ENCODE data around the gene DLEC1. TPM values are rescaled to one million over a fixed set of nuclear protein-coding genes. Genes with fewer than 3 reads are reported as not detected.

DLEC1 gene
- total RNA-seq, 4 donors from 2014 or later = 1.5 to 2.8 (median 1.9) TPM; not detected in 1

GRCh38 chr3:38163117-38163840, 124.3 kb downstream of the DLEC1 start:
- Histone ChIP-seq H3K27me3 (no peaks in the 10 kb centered on the region), H3K4me1 (peaks cover 0 to 4% of the 10 kb centered on the region in 2 donors), H3K27ac (no peak overlapping the region), H3K36me3 (no peaks in the 10 kb centered on the region), H3K9me3 (no peaks in the 10 kb centered on the region), H3K4me3 (no peak overlapping the region)
- intact Hi-C loops (cut with DNase I; ENCODE audit: low total_unique reads) = no loop called here
- no peak for DNase-seq
- TF ChIP-seq POLR2A (IDR thresholded peaks at IDR 0.05) (no peak), CTCF (IDR thresholded peaks at IDR 0.05) (no peak)

GRCh38 chr3:38163841-38164642, 125.0 kb downstream of the DLEC1 start:
- Histone ChIP-seq H3K27me3 (no peaks in the 10 kb centered on the region), H3K27ac (peak overlapping the region; percentile 92 to 95), H3K4me3 (peak overlapping the region; percentile 89 to 90), H3K36me3 (no peaks in the 10 kb centered on the region), H3K4me1 (peaks cover 0 to 4% of the 10 kb centered on the region in 2 donors), H3K9me3 (no peaks in the 10 kb centered on the region)
- no peak for TF ChIP-seq POLR2A (IDR thresholded peaks at IDR 0.05)
- peak in 1 of 4 experiments; percentile 0 for TF ChIP-seq CTCF (IDR thresholded peaks at IDR 0.05)
- intact Hi-C loops (cut with DNase I; ENCODE audit: low total_unique reads) = no loop called here
- DNase-seq = peak in 1 of 2 donors; percentile 23

GRCh38 chr3:38164643-38164951, 125.6 kb downstream of the DLEC1 start:
- no peaks in the 10 kb centered on the region for H3K9me3 ChIP-seq
- no peaks in the 10 kb centered on the region for H3K36me3 ChIP-seq
- peak overlapping the region; percentile 92 to 95 for H3K27ac ChIP-seq
- peak overlapping the region; percentile 89 to 90 for H3K4me3 ChIP-seq
- intact Hi-C loops (cut with DNase I; ENCODE audit: low total_unique reads) = no loop called here
- no peak for DNase-seq
- TF ChIP-seq CTCF (IDR thresholded peaks at IDR 0.05) = no peak
- peak in 1 of 2 donors; percentile 47 for TF ChIP-seq POLR2A (IDR thresholded peaks at IDR 0.05)
- H3K4me1 ChIP-seq = peaks cover 0 to 4% of the 10 kb centered on the region in 2 donors
- H3K27me3 ChIP-seq = no peaks in the 10 kb centered on the region

GRCh38 chr3:38164952-38165721, 126.1 kb downstream of the DLEC1 start, which contains the start of gene OXSR1:
Gene OXSR1 (plus strand): TSS chr3:38165537. CDS start chr3:38165877, 340 bp downstream.
- H3K4me3 ChIP-seq = peak within 1 kb of the TSS; percentile 89 to 90
- H3K9me3 ChIP-seq = no peaks in the 10 kb centered on the region
- no peaks in the 10 kb centered on the region for H3K36me3 ChIP-seq
- H3K4me1 ChIP-seq = peaks cover 0 to 4% of the 10 kb centered on the region in 2 donors
- TF ChIP-seq POLR2A (IDR thresholded peaks at IDR 0.05) = peak; percentile 60 to 91
- no peak for TF ChIP-seq CTCF (IDR thresholded peaks at IDR 0.05)
- H3K27me3 ChIP-seq = no peaks in the 10 kb centered on the region
- DNase-seq = peak; percentile 97 to 99
- intact Hi-C loops (cut with DNase I; ENCODE audit: low total_unique reads) = no loop called here
- peak within 1 kb of the TSS; percentile 92 to 95 for H3K27ac ChIP-seq
